H9 (cell line): Measurements from ENCODE around the gene RPA1. TPM values are rescaled to one million over a fixed set of nuclear protein-coding genes. Genes with fewer than 3 reads are reported as not detected.

Source experiments
- DNase-seq: peaks from one replicate; pipeline ENCODE4 v3.0.0-alpha.2; 2017
- H2AFZ ChIP-seq: one replicate; pipeline ENCODE4 v1.6.1; 2013; ENCODE audit warnings: mild to moderate bottlenecking, low read length, control low read depth, moderate library complexity
- H2AK5ac ChIP-seq: 2 replicates; pipeline ENCODE4 v1.6.1; 2013; ENCODE audit warnings: low read length, control low read depth, mixed read lengths; ENCODE audit not compliant: insufficient read length
- H2BK120ac ChIP-seq: one replicate; pipeline ENCODE4 v1.6.1; 2013; ENCODE audit warnings: low read depth, mild to moderate bottlenecking, low read length, control low read depth, inconsistent platforms; ENCODE audit not compliant: poor library complexity, severe bottlenecking
- H2BK12ac ChIP-seq: 2 replicates; pipeline ENCODE4 v1.6.1; 2013; ENCODE audit warnings: low read length, control low read depth, mixed read lengths, low read depth; ENCODE audit not compliant: insufficient read length
- H2BK15ac ChIP-seq: 2 replicates; pipeline ENCODE4 v1.6.1; 2013; ENCODE audit warnings: low read depth, low read length, control low read depth
- H2BK20ac ChIP-seq: one replicate; pipeline ENCODE4 v1.6.1; 2013; ENCODE audit warnings: low read depth, mild to moderate bottlenecking, low read length, control low read depth, inconsistent platforms; ENCODE audit not compliant: poor library complexity, severe bottlenecking
- H2BK5ac ChIP-seq: 2 replicates; pipeline ENCODE4 v1.6.1; 2013; ENCODE audit warnings: low read length, control low read depth, mixed read lengths; ENCODE audit not compliant: insufficient read length
- H3K14ac ChIP-seq: 2 replicates; pipeline ENCODE4 v1.6.1; 2013; ENCODE audit warnings: low read length, control low read depth; ENCODE audit not compliant: insufficient read depth
- H3K18ac ChIP-seq: 2 replicates; pipeline ENCODE4 v1.6.1; 2013; ENCODE audit warnings: low read depth, mild to moderate bottlenecking, mixed read lengths, low read length, control low read depth; ENCODE audit not compliant: insufficient read length
- H3K23ac ChIP-seq: 2 replicates; pipeline ENCODE4 v1.6.1; 2013; ENCODE audit warnings: low read length, control low read depth, mixed read lengths, low read depth; ENCODE audit not compliant: insufficient read length
- H3K23me2 ChIP-seq: 2 replicates; pipeline ENCODE4 v1.6.1; 2013; ENCODE audit warnings: low read depth, mild to moderate bottlenecking, mixed read lengths, low read length, control low read depth; ENCODE audit not compliant: insufficient read length, poor library complexity, severe bottlenecking
- H3K27ac ChIP-seq: 2 replicates; pipeline ENCODE4 v1.5.1; 2013; ENCODE audit warnings: low read length, control low read depth, mixed read lengths, low read depth; ENCODE audit not compliant: insufficient read length
- H3K27me3 ChIP-seq: 2 replicates; pipeline ENCODE4 v1.6.1; 2013; ENCODE audit warnings: low read length, control low read depth, inconsistent platforms; ENCODE audit not compliant: insufficient read depth
- H3K4ac ChIP-seq: 2 replicates; pipeline ENCODE4 v1.6.1; 2013; ENCODE audit warnings: low read depth, mild to moderate bottlenecking, control low read depth, inconsistent platforms, low read length, moderate library complexity
- H3K4me1 ChIP-seq: 2 replicates; pipeline ENCODE4 v1.6.1; 2013; ENCODE audit warnings: low read length, control low read depth, inconsistent platforms; ENCODE audit not compliant: insufficient read depth
- H3K4me2 ChIP-seq: 2 replicates; pipeline ENCODE4 v1.6.1; 2013; ENCODE audit warnings: low read length, control low read depth, mixed read lengths; ENCODE audit not compliant: insufficient read length, insufficient read depth
- H3K56ac ChIP-seq: 2 replicates; pipeline ENCODE4 v1.6.1; 2013; ENCODE audit warnings: low read depth, mild to moderate bottlenecking, mixed read lengths, low read length, control low read depth; ENCODE audit not compliant: insufficient read length
- H3K79me1 ChIP-seq: 2 replicates; pipeline ENCODE4 v1.6.1; 2013; ENCODE audit warnings: low read depth, mild to moderate bottlenecking, moderate library complexity, low read length, control low read depth, inconsistent platforms; ENCODE audit not compliant: insufficient read depth, poor library complexity, severe bottlenecking
- H3K79me2 ChIP-seq: 2 replicates; pipeline ENCODE4 v1.6.1; 2013; ENCODE audit warnings: low read length, control low read depth, inconsistent platforms; ENCODE audit not compliant: insufficient read depth
- H3K9ac ChIP-seq: 2 replicates; pipeline ENCODE4 v1.6.1; 2013; ENCODE audit warnings: low read length, control low read depth, mixed read lengths; ENCODE audit not compliant: insufficient read length; ENCODE audit errors: extremely low read depth
- H3K9me3 ChIP-seq: one replicate; pipeline ENCODE4 v1.6.1; 2013; ENCODE audit warnings: low read depth, low read length, inconsistent platforms; ENCODE audit not compliant: control insufficient read depth
- H3T11ph ChIP-seq: one replicate; pipeline ENCODE4 v1.6.1; 2013; ENCODE audit warnings: mild to moderate bottlenecking, low read length, control low read depth, inconsistent platforms
- H4K20me1 ChIP-seq: one replicate; pipeline ENCODE4 v1.6.1; 2013; ENCODE audit not compliant: control insufficient read depth, insufficient read length, insufficient read depth
- H4K5ac ChIP-seq: 2 replicates; pipeline ENCODE4 v1.6.1; 2013; ENCODE audit warnings: low read depth, mild to moderate bottlenecking, mixed read lengths, low read length, control low read depth; ENCODE audit not compliant: insufficient read length
- H4K8ac ChIP-seq: replicated peaks from 2 replicates; pipeline ENCODE4 v1.6.1; 2013; ENCODE audit warnings: low read length, control low read depth, mixed read lengths, low read depth; ENCODE audit not compliant: insufficient read length
- H4K91ac ChIP-seq: 2 replicates; pipeline ENCODE4 v1.6.1; 2013; ENCODE audit warnings: low read depth, mild to moderate bottlenecking, moderate library complexity, mixed read lengths, low read length, control low read depth; ENCODE audit not compliant: insufficient read length
- H3K27ac Mint-ChIP-seq, 3 experiments: 2 replicates in 2 of 3; 3 replicates in 1 of 3; pipeline ENCODE4 v1.8.0; 2020 to 2021; ENCODE audit warnings: mixed read lengths in 3 of 3, mild to moderate bottlenecking in 1 of 3, moderate library complexity in 1 of 3
- H3K27me3 Mint-ChIP-seq: 2 replicates; pipeline ENCODE4 v1.8.0; 2021; ENCODE audit warnings: low read depth, mild to moderate bottlenecking, moderate library complexity, mixed read lengths
- H3K36me3 Mint-ChIP-seq, 3 experiments: 2 replicates in 2 of 3; 3 replicates in 1 of 3; pipeline ENCODE4 v1.8.0; 2020 to 2021; ENCODE audit warnings: low read depth in 3 of 3, mixed read lengths in 3 of 3; ENCODE audit not compliant: insufficient read depth in 1 of 3
- H3K4me1 Mint-ChIP-seq, 2 experiments: 2 replicates each; pipeline ENCODE4 v1.8.0; 2020; ENCODE audit warnings: mixed read lengths in 2 of 2
- H3K4me3 Mint-ChIP-seq, 2 experiments: 2 replicates in 1 of 2; 3 replicates in 1 of 2; pipeline ENCODE4 v1.8.0; 2020 to 2021; ENCODE audit warnings: mild to moderate bottlenecking in 2 of 2, mixed read lengths in 2 of 2, moderate library complexity in 1 of 2
- H3K9me3 Mint-ChIP-seq, 2 experiments: 2 replicates in 1 of 2; 3 replicates in 1 of 2; pipeline ENCODE4 v1.8.0; 2020; ENCODE audit warnings: mild to moderate bottlenecking in 2 of 2, mixed read lengths in 2 of 2, moderate library complexity in 1 of 2
- CTCF ChIP-seq: fragments of 200-600 bp; sonication (generic); conservative IDR thresholded peaks from 3 replicates; pipeline ENCODE4 v1.8.0; 2021; ENCODE audit warnings: antibody characterized with exemption, mild to moderate bottlenecking
- WGBS: extraction: QIAGEN DNeasy Blood & Tissue Kit; methylation state at CpG from one replicate; pipeline ENCODE4 v1.1.7; 2013; ENCODE audit warnings: missing lambda C conversion rate, low lambda C conversion rate, mixed read lengths; ENCODE audit not compliant: insufficient read length; ENCODE audit errors: extremely low coverage; 5-methylcytosine and 5-hydroxymethylcytosine counted together
- total RNA-seq: library from RNA; stranded (reverse); gene quantifications from 2 replicates; pipeline ENCODE4 v1.2.1, GENCODE V29; 2021

Gene RPA1
- total RNA-seq, 1 experiment from 2014 or later: 215 TPM

- no peak for TF ChIP-seq CTCF
- DNase-seq: no peak
- H4K8ac ChIP-seq: no peak overlapping the region
- H4K5ac ChIP-seq: no peak overlapping the region
- Mint-ChIP-seq H3K4me3 (no peak overlapping the region), H3K27me3 (peaks cover 88% of the 10 kb centered on the region), H3K9me3 (peaks cover 0 to 4% of the 10 kb centered on the region in 2 experiments; a peak in 1 of 5 replicates), H3K36me3 (no peaks in the 10 kb centered on the region), H3K27ac (no peak overlapping the region), H3K4me1 (peaks cover 4 to 30% of the 10 kb centered on the region in 2 experiments; a peak in 3 of 4 replicates)
- no peaks in the 10 kb centered on the region for H3K79me1 ChIP-seq
- no peak overlapping the region for H2AK5ac ChIP-seq
- no peaks in the 10 kb centered on the region for H3K79me2 ChIP-seq
- WGBS: no CpG with 5 or more reads among the region's 12 CpGs
- no peak overlapping the region for H3K4ac ChIP-seq
- H3K18ac ChIP-seq: no peak overlapping the region
- no peak overlapping the region for H3K23ac ChIP-seq
- no peak overlapping the region for H2BK5ac ChIP-seq
- H2BK15ac ChIP-seq: no peak overlapping the region
- H4K91ac ChIP-seq: no peak overlapping the region
- H4K20me1 ChIP-seq: no peaks in the 10 kb centered on the region
- no peaks in the 10 kb centered on the region for H3K9me3 ChIP-seq
- H3K27me3 ChIP-seq: peaks cover 16% of the 10 kb centered on the region; the same call in 1 of the 2 replicates
- no peak overlapping the region for H3K14ac ChIP-seq
- no peaks in the 10 kb centered on the region for H3K23me2 ChIP-seq
- H3K56ac ChIP-seq: no peak overlapping the region
- no peak overlapping the region for H3K4me2 ChIP-seq
- H3K9ac ChIP-seq: no peak overlapping the region
- no peak overlapping the region for H2BK12ac ChIP-seq
- no peak overlapping the region for H2AFZ ChIP-seq
- H3K27ac ChIP-seq: no peak overlapping the region
- no peaks in the 10 kb centered on the region for H3K4me1 ChIP-seq
- H2BK20ac ChIP-seq: no peak overlapping the region
- no peak overlapping the region for H2BK120ac ChIP-seq
- no peak overlapping the region for H3T11ph ChIP-seq
Measured at GRCh38 chr17:1915889-1916288, 86.1 kb downstream of the RPA1 start.
